Stimulated activated CD8-positive, alpha-beta memory T cell treated with anti-CD3 and anti-CD28 coated beads, Interleukin-15, amount 100 ng/mL, for 24 hours (primary cell): ENCODE data around the gene ADTRP.

Source experiments
- DNase-seq: peaks from one replicate; pipeline ENCODE4 v3.0.0-alpha.2; 2020; ENCODE audit warnings: low read depth

Gene ADTRP, protein sequence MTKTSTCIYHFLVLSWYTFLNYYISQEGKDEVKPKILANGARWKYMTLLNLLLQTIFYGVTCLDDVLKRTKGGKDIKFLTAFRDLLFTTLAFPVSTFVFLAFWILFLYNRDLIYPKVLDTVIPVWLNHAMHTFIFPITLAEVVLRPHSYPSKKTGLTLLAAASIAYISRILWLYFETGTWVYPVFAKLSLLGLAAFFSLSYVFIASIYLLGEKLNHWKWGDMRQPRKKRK

GRCh38 chr6:11778648-11779328 lies at the start of gene ADTRP:
Gene ADTRP (minus strand): TSS chr6:11778803. CDS start chr6:11778759, 44 bp downstream.
- DNase-seq = no peak

DNA sequence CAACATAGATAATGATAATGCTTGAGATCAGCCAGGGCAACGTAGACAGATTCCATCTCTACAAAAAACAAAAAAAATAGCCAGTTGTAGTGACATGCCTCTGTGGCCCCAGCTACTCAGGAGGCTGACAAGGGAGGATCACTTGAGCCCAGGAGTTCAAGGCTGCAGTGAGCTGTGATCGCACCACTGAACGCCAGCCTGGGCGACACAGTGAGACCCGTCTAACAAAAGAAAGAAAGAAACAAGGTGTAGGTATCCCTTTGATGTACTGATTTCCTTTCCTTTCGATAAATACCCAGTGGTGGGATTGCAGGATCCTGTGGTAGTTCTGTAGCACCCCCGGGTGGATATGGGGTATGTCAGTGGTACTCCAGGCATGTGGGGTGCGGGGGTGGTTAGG lies 48.2 kb upstream of the ADTRP start:
- DNase-seq = no peak

GRCh38 chr6:11824986-11825385 lies 46.4 kb upstream of the ADTRP start:
- DNase-seq = no peak

- no peak for DNase-seq
Observed at GRCh38 chr6:11822346-11822745, 43.7 kb upstream of the ADTRP start.

DNA sequence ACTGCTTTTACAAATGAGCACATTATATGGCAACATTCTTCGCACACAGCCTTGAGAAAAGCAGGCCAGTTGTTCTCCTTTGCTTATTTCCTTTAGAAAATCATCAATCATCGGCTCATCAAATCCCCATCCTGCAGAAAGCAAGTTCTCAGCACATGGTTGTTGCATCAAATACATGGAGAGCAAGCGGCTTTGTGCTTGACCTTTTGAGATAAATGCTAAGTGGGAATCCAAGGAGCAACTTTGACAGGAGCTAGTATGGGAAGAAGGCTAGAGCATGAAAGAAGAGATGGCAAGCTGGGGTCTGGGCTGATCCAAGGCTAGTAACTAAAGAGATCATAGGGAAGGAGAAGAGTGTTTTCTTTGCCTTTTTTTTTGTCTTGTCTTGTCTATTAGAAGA lies 43.2 kb upstream of the ADTRP start:
- DNase-seq = no peak

GRCh38 chr6:11820821-11821220 lies 42.2 kb upstream of the ADTRP start:
- DNase-seq = no peak

DNA sequence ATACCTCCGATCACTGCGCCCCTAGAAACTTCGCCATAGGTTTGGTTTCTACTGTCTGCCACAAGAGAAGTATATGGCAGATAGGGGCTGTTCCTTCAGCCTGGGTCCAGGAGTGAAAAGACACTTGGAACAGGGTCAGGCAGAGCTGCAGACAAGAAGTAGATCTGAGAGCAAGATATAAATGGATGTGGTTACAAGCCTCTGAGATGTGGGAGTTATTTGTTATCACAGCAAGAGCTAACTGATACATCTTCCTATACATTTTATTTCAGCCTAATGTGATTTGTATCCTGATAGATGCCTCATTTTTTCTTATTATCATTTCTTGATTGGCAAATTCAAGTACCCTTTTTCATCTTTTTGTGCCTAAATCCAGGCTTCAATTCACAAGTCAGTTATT lies 40.9 kb upstream of the ADTRP start:
- DNase-seq = no peak

DNA sequence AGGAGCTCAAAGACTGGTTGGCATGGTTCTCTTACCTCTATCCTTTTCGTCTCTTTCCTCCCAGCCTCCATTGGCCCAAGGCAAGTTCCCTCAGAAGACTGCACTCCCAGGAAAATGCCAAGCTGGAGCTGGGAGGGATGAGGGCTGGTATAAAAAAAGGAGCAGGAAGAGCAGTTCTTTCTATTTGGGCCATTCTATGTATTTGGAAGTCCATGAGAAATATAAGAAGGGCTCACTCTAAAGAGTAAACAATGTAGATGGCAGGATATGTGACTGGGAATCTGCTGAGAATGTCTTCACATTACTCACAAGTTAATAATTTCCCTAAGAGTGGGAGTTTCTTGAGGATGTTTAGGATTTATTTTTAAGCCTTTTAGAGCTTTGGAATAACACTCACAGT lies 36.6 kb upstream of the ADTRP start:
- DNase-seq = no peak

GRCh38 chr6:11814819-11815218 lies 36.2 kb upstream of the ADTRP start:
- no peak for DNase-seq

DNA sequence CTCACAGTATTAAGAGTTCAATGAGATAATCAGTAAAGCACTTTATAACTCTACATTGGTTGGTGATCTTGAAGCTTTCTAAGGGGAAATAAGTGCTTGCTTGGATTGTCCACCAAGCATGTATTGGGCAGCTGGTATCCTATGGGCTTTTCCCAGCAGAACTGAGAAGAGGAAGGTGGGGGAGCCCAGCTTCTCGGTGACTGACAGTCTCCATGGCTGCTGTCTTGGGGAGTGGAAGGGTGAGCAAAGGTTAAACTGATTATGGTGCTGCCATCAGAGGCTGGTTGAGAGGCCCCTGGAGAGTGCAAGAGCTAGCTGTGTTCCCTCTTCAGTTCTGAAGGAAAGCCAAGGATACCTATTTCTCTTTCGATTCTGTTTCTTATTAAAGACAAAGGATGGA lies 35.5 kb upstream of the ADTRP start:
- DNase-seq = no peak

DNA sequence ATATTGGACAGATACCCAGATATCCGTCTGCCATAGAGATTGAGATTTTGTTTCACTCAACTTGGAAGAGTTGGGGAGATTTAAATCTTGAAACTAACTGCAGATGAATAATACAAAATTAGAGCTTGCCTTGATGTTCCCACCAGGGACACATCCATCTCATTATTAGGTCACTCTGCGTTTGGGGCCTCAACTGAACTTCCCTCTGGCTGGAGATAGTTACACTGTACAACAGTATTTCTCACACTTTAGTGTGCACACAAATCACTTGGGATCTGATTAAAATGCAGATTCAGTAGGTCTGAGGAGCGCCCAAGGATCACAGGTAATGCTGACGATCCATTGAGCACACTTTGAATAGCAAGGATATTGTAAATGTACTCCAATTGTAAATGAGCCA lies 35.0 kb upstream of the ADTRP start:
- DNase-seq = no peak

- DNase-seq = no peak
Observed at GRCh38 chr6:11812951-11813350, 34.3 kb upstream of the ADTRP start.

- DNase-seq = no peak
Observed at GRCh38 chr6:11812439-11812838, 33.8 kb upstream of the ADTRP start.

DNA sequence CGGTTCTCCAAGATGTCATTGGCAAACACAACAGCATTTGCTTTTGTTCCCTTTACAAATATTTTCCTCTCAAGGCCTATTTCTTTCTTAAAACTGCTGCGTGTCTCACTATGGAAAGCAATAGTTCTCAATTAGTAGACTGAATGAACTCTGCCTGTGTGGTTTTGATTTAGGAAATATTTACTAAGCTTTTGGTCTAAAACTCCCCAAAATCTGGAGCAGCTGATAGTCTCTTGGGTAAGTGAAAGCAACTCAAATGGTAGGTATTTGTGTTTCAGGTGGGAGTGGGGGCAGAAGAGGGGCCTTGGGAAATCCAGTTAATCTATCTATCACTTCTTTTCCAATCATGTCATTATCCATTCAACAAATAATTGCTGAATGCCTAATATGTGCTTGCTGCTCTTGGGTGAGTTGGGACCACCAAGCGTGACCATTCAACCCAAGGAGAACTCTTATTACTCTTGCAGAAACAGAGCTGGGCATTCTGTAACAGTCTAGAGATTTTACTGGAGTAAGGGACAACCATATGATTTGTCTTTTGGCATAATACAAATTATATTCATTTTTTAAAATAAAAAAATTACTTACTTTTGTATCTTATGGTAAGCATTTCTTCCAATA lies 33.2 kb upstream of the ADTRP start:
- DNase-seq = no peak

DNA sequence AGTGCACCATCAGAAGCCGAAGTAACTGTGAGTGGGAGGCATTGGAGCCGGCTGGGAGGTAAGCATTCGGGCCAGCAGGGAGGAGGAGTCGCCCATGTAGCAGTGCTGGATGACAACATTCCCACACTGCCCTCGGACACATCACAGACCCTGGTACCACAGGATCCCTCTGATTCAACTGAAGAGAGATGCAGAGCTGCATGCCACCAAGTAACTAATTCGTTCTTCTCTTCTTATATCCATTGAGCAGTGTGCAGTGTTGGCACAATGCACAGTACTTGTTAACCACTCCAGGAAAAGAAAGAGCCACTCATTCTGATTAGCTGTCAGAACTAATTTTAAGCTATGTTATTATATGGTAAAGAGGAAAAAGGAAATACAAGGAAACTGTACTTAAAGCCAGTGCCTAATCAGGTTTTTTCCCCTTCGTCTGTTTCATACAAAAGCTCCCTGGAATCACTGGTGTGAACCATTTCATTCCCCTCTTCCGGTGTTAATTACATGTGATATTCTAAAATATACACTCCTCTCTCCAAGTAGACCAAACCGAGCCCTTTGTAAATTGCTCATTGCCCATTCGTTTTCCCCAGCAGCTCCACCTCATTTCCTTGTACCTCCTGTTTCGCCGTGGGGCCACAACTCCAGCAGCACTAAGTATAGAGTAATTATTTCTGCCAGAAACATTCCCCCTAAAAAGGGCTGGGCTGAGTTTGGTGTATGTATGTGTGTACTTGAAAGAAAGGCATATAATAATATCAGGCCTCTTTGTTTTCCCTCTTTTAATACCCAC lies 32.4 kb upstream of the ADTRP start:
- no peak for DNase-seq

GRCh38 chr6:11810039-11810541 lies 31.5 kb upstream of the ADTRP start:
- DNase-seq = no peak

GRCh38 chr6:11808054-11808453 lies 29.5 kb upstream of the ADTRP start:
- no peak for DNase-seq

DNA sequence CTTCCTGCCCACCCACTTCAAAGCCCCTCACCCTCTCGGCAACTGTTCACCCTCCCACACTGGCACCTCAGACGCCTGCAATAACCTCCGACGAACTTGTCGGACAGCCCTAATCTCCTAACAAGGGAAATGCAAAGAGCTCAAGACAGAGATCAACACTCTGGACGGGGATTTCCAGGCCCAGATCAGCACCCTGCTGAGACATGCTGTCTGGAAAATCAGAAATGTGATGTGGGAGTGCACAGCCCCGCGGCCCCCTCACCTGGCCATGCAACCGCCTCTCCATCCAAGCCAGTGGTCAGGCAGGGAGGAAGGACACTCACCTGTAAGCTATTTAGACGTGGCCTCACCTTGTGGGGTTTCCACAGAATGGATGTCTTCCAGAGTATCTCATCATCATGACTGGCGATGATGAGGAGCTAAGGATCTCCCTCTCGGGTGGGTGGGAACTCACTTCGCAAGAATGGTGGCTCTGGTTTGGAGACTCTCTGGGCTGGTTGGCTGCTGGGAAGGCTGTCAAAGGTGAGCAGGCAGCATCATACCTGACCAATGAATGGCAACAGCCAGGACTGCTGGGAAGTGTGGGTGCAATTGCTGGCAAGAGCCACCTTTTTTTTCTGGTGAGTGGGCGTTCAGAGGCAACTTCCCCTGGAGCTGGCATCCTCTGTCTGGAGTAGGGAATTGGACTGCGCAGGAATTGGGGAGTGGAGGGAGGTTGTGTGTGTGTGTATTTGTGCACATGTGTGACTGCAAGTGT lies 28.1 kb upstream of the ADTRP start:
- no peak for DNase-seq

- no peak for DNase-seq
Observed at GRCh38 chr6:11805259-11806053, 26.9 kb upstream of the ADTRP start.

GRCh38 chr6:11804701-11805100 lies 26.1 kb upstream of the ADTRP start:
- DNase-seq = no peak

GRCh38 chr6:11804135-11804534 lies 25.5 kb upstream of the ADTRP start:
- DNase-seq = no peak
